ENCODE data around the gene ITSN1. TPM values are rescaled to one million over a fixed set of nuclear protein-coding genes. Genes with fewer than 3 reads are reported as not detected.

The ITSN1 gene
- total and polyA plus RNA-seq, 5 donors = 32.8 to 83.6 (median 64.4) TPM

DNA sequence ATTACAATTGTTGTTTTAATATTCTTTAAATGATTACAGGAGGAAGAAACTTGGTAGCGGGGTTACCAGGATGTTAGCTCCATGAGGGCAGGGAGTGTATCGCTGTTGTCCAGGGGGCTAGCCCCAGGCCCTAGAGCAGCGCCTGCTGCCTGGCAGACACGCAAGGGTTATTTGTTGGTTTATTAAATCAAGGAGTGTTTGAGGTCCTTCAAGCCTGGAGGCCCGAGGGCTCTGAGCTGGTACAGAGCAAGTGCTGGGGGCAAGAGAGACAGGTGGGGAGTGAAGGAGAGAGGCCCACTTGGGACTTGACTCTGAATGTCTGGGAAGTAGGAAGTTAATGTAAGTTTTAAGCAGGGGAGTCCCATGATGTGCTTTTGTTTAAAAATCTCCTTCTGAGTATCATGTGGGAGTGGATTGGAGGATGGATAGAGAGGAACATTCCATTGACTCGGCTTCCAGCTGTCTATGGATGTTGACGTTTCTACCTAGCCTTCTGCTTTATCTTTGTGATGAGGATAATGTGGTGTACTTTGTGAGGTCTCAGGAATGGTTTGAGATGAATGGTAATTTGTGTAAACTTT, 8.7 kb downstream of the ITSN1 start:
- Histone ChIP-seq H3K4me1 (ENCODE audit: control insufficient read depth, insufficient read depth, low read length) (peaks cover 15% of the 10 kb centered on the region), H3K27me3 (ENCODE audit: control insufficient read depth, insufficient read depth) (no peaks in the 10 kb centered on the region), H3K4me3 (ENCODE audit: low read length) (no peak overlapping the region), H3K27ac (ENCODE audit: low read length) (no peak overlapping the region), H3K9me3 (ENCODE audit: control insufficient read depth, low read length) (no peaks in the 10 kb centered on the region)
- DNase-seq (no peak), ATAC-seq (no peak)
- intact Hi-C loops (cut with DNase I) = loop anchor here in 1 of 4 donors (10.0 kb wide), 2 partner anchors 54 to 104 kb away; no protein-coding TSS in a partner anchor
- 79% methylated on average over 7 of the region's 7 CpGs for WGBS

- intact Hi-C loops (cut with DNase I) = loop anchor here in 1 of 4 donors (10.0 kb wide), 2 partner anchors 53 to 103 kb away; no protein-coding TSS in a partner anchor
- Histone ChIP-seq H3K4me1 (ENCODE audit: control insufficient read depth, insufficient read depth, low read length) (peaks cover 15% of the 10 kb centered on the region), H3K9me3 (ENCODE audit: control insufficient read depth, low read length) (no peaks in the 10 kb centered on the region), H3K27me3 (ENCODE audit: control insufficient read depth, insufficient read depth) (no peaks in the 10 kb centered on the region), H3K4me3 (ENCODE audit: low read length) (no peak overlapping the region), H3K27ac (ENCODE audit: low read length) (no peak overlapping the region)
- DNase-seq (no peak), ATAC-seq (no peak)
- 83% methylated on average over 8 of the region's 8 CpGs for WGBS
Measured at GRCh38 chr21:33651965-33652680, 9.8 kb downstream of the ITSN1 start.

DNA sequence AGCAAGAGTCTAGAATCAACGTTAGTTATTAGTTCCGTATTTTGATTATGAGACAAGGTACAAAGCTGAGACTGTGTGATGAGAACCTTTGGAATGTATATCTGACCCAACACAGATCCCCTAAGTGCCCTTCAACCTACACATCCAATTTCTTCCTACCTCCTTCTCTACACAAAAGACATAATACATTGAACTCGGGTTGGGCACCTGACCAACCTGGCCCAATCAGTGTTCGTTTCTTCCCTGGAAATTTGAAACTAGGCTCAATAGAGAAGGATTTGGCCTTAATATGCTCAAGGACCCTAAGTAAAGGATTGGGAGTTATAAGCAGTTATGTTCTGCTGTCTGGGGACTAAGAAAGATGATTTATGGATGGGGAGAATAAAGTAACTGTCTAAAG, 12.1 kb downstream of the ITSN1 start:
- no peak for ATAC-seq
- DNase-seq = no peak
- intact Hi-C loops (cut with DNase I) = loop anchor here in 1 of 4 donors (10.0 kb wide), 2 partner anchors 50 to 100 kb away; no protein-coding TSS in a partner anchor
- H3K27me3 ChIP-seq (ENCODE audit: control insufficient read depth, insufficient read depth) = no peaks in the 10 kb centered on the region
- no peak overlapping the region for H3K27ac ChIP-seq (ENCODE audit: low read length)
- no peaks in the 10 kb centered on the region for H3K9me3 ChIP-seq (ENCODE audit: control insufficient read depth, low read length)
- H3K4me1 ChIP-seq (ENCODE audit: control insufficient read depth, insufficient read depth, low read length) = peaks cover 20% of the 10 kb centered on the region
- no peak overlapping the region for H3K4me3 ChIP-seq (ENCODE audit: low read length)
- 92% methylated on average over 4 of the region's 4 CpGs for WGBS

DNA sequence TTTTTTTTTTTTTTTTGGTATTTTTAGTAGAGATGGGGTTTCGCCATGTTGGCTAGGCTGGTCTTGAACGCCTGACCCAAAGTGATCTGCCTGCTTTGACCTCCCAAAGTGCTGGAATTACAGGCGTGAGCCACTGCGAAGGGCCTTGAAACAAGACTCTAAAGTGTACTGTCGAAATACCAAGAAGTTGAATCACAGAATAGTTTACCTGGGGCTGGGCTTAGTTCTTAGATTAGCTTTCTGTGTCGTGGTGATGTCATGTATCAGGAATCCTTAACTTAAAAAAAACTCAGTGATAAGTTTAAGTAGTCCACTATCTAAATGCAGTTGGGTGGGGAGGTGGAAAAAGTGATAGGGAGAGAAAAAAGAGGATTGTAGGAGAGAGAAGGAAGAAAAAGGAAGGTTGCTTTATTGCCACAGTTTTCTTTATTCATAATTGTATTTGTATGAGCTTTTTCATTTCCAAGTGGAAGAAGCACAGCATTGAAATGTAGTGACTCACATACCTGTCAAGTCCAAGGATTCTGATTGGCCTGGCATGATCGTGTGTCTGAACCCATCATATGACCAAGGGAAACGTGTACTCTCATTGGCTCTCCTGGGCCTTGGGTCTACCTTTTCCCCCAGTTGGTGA, 13.4 kb downstream of the ITSN1 start:
- H3K4me1 ChIP-seq (ENCODE audit: control insufficient read depth, insufficient read depth, low read length) = peaks cover 20% of the 10 kb centered on the region
- H3K9me3 ChIP-seq (ENCODE audit: control insufficient read depth, low read length) = no peaks in the 10 kb centered on the region
- no peak for DNase-seq
- H3K27ac ChIP-seq (ENCODE audit: low read length) = no peak overlapping the region
- intact Hi-C loops (cut with DNase I) = loop anchor here in 1 of 4 donors (10.0 kb wide), 2 partner anchors 49 to 99 kb away; no protein-coding TSS in a partner anchor
- ATAC-seq = peak; percentile 13 to 70
- no peaks in the 10 kb centered on the region for H3K27me3 ChIP-seq (ENCODE audit: control insufficient read depth, insufficient read depth)
- 60% methylated on average over 8 of the region's 8 CpGs for WGBS
- no peak overlapping the region for H3K4me3 ChIP-seq (ENCODE audit: low read length)

GRCh38 chr21:33657124-33657820, 15.0 kb downstream of the ITSN1 start:
- Histone ChIP-seq H3K27me3 (ENCODE audit: control insufficient read depth, insufficient read depth) (no peaks in the 10 kb centered on the region), H3K4me3 (ENCODE audit: low read length) (no peak overlapping the region), H3K4me1 (ENCODE audit: control insufficient read depth, insufficient read depth, low read length) (peaks cover 12% of the 10 kb centered on the region), H3K9me3 (ENCODE audit: control insufficient read depth, low read length) (no peaks in the 10 kb centered on the region), H3K27ac (ENCODE audit: low read length) (no peak overlapping the region)
- 59% methylated on average over 8 of the region's 8 CpGs for WGBS
- DNase-seq = no peak
- ATAC-seq = peak; percentile 45 to 64
- intact Hi-C loops (cut with DNase I) = loop anchor here in 1 of 4 donors (10.0 kb wide), 2 partner anchors 48 to 98 kb away; no protein-coding TSS in a partner anchor

- no peak for ATAC-seq
- no peak for DNase-seq
- H3K4me3 ChIP-seq (ENCODE audit: low read length) = no peak overlapping the region
- no peaks in the 10 kb centered on the region for H3K27me3 ChIP-seq (ENCODE audit: control insufficient read depth, insufficient read depth)
- H3K27ac ChIP-seq (ENCODE audit: low read length) = no peak overlapping the region
- intact Hi-C loops (cut with DNase I) = loop anchor here in 1 of 4 donors (10.0 kb wide), 2 partner anchors 46 to 96 kb away; no protein-coding TSS in a partner anchor
- no peaks in the 10 kb centered on the region for H3K9me3 ChIP-seq (ENCODE audit: control insufficient read depth, low read length)
- WGBS = 84% methylated on average over 7 of the region's 7 CpGs
- peaks cover 14% of the 10 kb centered on the region for H3K4me1 ChIP-seq (ENCODE audit: control insufficient read depth, insufficient read depth, low read length)
Measured at GRCh38 chr21:33658919-33659567, 16.7 kb downstream of the ITSN1 start.

GRCh38 chr21:33659568-33659949, 17.3 kb downstream of the ITSN1 start:
- no peaks in the 10 kb centered on the region for H3K27me3 ChIP-seq (ENCODE audit: control insufficient read depth, insufficient read depth)
- H3K27ac ChIP-seq (ENCODE audit: low read length) = peak overlapping the region; percentile 10
- no peaks in the 10 kb centered on the region for H3K9me3 ChIP-seq (ENCODE audit: control insufficient read depth, low read length)
- intact Hi-C loops (cut with DNase I) = loop anchor here in 1 of 4 donors (10.0 kb wide), 2 partner anchors 45 to 95 kb away; no protein-coding TSS in a partner anchor
- H3K4me3 ChIP-seq (ENCODE audit: low read length) = no peak overlapping the region
- no peak for DNase-seq
- H3K4me1 ChIP-seq (ENCODE audit: control insufficient read depth, insufficient read depth, low read length) = peaks cover 14% of the 10 kb centered on the region
- WGBS = 93% methylated on average over 1 of the region's 1 CpG
- no peak for ATAC-seq

DNA sequence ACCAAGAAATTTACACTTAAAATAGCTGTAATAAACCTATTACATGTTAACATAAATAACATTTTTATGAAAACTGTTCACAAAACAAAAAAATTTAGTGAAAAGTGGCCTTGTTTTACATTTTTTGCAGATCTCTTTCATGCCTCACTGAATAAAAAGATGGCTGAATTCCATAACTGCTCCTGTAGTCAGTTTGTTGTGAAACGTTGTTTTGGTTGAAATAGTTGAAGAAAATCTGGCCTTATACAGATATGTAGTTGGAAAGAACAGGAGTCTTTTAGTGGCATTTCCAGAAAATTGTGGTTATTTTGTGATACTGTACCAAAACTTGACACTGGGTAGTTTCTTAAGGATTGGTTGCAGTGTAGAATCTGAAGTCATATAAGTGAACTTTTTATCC, 18.1 kb downstream of the ITSN1 start:
- Histone ChIP-seq H3K9me3 (ENCODE audit: control insufficient read depth, low read length) (no peaks in the 10 kb centered on the region), H3K4me3 (ENCODE audit: low read length) (no peak overlapping the region), H3K27ac (ENCODE audit: low read length) (no peak overlapping the region), H3K27me3 (ENCODE audit: control insufficient read depth, insufficient read depth) (no peaks in the 10 kb centered on the region), H3K4me1 (ENCODE audit: control insufficient read depth, insufficient read depth, low read length) (peaks cover 14% of the 10 kb centered on the region)
- DNase-seq (no peak), ATAC-seq (no peak)
- intact Hi-C loops (cut with DNase I) = no loop called here
- 51% methylated on average over 1 of the region's 1 CpG for WGBS

DNA sequence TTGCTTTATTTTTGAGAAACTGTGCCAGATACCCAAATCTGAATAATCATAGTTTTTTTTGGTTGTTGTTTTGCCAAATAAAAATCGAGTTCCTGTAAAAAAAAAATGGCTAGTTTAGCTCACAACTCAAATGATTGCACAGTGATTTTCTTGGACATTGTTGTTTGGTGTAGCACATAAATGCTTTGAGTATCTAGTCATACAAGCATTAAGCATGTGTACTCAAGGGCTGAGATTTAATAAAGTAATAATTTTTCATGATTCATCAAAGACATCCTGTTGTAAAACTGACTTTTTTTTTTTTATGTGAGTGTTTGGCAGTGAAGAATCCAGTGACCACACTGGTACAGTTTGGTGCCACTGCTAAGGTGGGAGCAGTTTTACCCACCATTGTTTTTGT, 18.8 kb downstream of the ITSN1 start:
- 90% methylated on average over 1 of the region's 1 CpG for WGBS
- DNase-seq = no peak
- Histone ChIP-seq H3K9me3 (ENCODE audit: control insufficient read depth, low read length) (no peaks in the 10 kb centered on the region), H3K4me3 (ENCODE audit: low read length) (no peak overlapping the region), H3K27me3 (ENCODE audit: control insufficient read depth, insufficient read depth) (no peaks in the 10 kb centered on the region), H3K27ac (ENCODE audit: low read length) (no peak overlapping the region), H3K4me1 (ENCODE audit: control insufficient read depth, insufficient read depth, low read length) (peaks cover 18% of the 10 kb centered on the region)
- intact Hi-C loops (cut with DNase I) = no loop called here
- no peak for ATAC-seq

DNA sequence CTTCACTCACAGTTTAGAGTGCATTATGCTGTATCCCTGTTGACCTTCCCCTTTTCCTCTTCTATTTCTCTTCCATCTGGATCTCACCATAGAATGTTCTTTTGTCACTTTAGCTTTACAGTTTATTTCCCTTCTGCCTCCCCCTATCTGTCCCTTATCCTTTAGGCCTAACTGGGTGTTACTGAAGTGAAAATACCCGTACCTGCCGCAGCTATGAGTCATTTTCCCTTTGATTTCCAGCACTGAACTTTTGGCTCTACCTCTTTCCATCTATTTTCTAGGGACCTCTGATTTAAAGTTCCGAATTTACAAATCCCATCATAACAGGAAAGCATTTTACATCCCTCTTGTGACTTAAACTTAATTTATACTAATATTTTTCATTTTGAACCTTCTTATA, 19.7 kb downstream of the ITSN1 start:
- intact Hi-C loops (cut with DNase I) = no loop called here
- DNase-seq = no peak
- Histone ChIP-seq H3K27me3 (ENCODE audit: control insufficient read depth, insufficient read depth) (no peaks in the 10 kb centered on the region), H3K4me1 (ENCODE audit: control insufficient read depth, insufficient read depth, low read length) (peaks cover 18% of the 10 kb centered on the region), H3K27ac (ENCODE audit: low read length) (no peak overlapping the region), H3K9me3 (ENCODE audit: control insufficient read depth, low read length) (no peaks in the 10 kb centered on the region), H3K4me3 (ENCODE audit: low read length) (no peak overlapping the region)
- ATAC-seq = no peak
- WGBS = 83% methylated on average over 3 of the region's 3 CpGs

Data from right cardiac atrium (tissue), 5 donors.